Fibroblast of skin of left biceps (primary cell): ENCODE data around the gene ARHGEF11.
A peak's percentile ranks its signal among the peaks of the same experiment; 100 is the strongest.

Source experiments
- DNase-seq, 2 experiments: peaks; one replicate each; pipeline ENCODE4 v3.0.0-alpha.2; 2013; ENCODE audit warnings: low read depth in 2 of 2

ARHGEF11 gene

GRCh38 chr1:156911577-156912298 lies 133.8 kb downstream of the ARHGEF11 start:
- DNase-seq = no peak

DNA sequence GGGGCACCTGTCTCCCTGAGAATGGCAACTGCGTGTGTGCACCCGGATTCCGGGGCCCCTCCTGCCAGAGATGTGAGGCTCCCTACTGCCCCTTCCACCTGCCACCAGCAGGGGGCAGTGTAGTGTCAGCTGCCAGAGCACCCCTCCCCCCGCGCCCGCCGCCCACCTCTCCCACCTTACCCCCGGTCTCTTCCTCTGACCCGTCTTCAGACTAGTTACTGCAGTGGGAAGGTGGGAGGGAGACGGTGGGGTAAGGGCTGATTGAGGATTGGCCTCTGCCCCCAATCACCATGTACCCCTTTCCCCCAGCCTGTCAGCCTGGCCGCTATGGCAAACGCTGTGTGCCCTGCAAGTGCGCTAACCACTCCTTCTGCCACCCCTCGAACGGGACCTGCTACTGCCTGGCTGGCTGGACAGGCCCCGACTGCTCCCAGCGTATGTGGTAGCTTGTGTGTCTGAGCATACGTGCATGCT lies 135.2 kb downstream of the ARHGEF11 start:
- no peak for DNase-seq

DNA sequence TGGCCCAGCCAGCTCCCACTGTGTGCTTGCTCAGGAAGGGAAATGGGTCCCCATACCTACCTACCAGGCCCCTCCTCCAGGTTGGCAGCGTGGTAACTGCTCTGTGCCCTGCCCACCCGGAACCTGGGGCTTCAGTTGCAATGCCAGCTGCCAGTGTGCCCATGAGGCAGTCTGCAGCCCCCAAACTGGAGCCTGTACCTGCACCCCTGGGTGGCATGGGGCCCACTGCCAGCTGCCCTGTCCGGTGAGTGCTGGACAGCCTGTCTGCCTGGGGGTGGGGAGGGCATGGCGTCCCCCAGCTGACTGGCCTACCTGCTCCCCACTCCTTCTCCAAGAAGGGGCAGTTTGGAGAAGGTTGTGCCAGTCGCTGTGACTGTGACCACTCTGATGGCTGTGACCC lies 135.9 kb downstream of the ARHGEF11 start:
- DNase-seq = no peak

GRCh38 chr1:156908955-156909354 lies 136.6 kb downstream of the ARHGEF11 start:
- no peak for DNase-seq

- DNase-seq = no peak
These were observed 137.0 kb downstream of the ARHGEF11 start for GRCh38 chr1:156908541-156908940.

DNA sequence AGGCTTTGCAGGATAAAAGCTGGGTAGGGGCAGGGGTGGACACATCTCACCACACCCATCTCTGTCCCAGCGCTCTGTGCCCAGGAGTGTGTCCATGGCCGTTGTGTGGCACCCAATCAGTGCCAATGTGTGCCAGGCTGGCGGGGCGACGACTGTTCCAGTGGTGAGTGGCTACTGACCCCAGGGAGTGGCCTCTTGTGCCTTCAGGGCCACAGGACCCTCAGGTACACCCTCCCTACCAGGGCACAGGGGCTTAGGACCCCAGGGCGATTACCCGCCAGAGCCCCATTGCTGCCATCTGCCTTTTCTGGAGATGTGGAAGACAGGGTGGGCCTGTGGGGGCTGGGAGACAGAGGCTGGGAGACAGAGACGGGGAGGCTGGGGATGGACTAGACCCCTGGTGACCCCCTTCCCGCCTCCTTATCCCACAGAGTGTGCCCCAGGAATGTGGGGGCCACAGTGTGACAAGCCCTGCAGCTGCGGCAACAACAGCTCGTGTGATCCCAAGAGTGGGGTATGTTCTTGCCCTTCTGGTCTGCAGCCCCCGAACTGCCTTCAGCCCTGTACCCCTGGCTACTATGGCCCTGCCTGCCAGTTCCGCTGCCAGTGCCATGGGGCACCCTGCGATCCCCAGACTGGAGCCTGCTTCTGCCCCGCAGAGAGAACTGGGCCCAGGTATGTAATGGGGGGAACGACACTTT lies 139.2 kb downstream of the ARHGEF11 start:
- no peak for DNase-seq

DNA sequence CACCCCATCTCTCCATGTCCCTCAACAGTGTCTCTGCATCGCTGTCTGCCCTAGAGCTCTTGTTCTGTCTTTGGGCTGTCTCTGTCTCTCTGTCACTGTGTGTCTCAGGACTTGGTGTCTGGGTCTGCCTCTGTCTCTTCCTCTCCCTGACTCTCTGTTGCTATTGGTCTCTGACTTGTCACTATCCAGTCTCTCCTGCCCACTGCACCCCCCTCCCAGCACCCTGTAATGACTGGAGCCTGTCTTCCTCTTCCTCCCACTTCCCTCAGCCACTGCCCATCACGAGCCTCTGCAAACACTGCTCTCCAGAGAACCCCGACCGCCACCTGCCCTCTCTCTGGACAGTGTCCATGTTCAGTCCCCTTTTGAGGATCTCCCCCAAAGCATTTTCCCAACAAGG lies 139.9 kb downstream of the ARHGEF11 start:
- DNase-seq = no peak

DNA sequence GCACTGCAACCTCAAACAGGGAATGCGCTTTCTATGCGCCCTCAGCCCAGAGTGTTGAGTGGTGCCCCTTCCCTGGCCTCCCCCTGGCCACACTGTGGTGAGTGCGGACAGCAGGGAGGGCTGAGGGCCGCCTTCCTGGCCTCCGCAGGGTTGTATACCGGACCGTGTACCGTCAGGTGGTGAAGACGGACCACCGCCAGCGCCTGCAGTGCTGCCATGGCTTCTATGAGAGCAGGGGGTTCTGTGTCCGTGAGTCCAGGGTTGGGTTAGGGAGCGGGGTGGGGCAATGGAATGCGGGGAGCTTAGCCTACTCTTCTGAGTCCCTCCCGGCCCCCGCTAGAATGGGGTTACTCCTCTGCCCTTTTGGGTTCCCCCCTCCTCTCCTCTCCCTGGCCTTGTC lies 140.4 kb downstream of the ARHGEF11 start:
- no peak for DNase-seq

GRCh38 chr1:156904187-156904959 lies 141.2 kb downstream of the ARHGEF11 start:
- no peak for DNase-seq

- DNase-seq = no peak
These were observed 142.0 kb downstream of the ARHGEF11 start for GRCh38 chr1:156903328-156904091.

- DNase-seq = peak; percentile 45 to 50
These were observed 143.3 kb downstream of the ARHGEF11 start for GRCh38 chr1:156901966-156902915.

GRCh38 chr1:156901590-156901900 lies 144.0 kb downstream of the ARHGEF11 start:
- DNase-seq = no peak

DNA sequence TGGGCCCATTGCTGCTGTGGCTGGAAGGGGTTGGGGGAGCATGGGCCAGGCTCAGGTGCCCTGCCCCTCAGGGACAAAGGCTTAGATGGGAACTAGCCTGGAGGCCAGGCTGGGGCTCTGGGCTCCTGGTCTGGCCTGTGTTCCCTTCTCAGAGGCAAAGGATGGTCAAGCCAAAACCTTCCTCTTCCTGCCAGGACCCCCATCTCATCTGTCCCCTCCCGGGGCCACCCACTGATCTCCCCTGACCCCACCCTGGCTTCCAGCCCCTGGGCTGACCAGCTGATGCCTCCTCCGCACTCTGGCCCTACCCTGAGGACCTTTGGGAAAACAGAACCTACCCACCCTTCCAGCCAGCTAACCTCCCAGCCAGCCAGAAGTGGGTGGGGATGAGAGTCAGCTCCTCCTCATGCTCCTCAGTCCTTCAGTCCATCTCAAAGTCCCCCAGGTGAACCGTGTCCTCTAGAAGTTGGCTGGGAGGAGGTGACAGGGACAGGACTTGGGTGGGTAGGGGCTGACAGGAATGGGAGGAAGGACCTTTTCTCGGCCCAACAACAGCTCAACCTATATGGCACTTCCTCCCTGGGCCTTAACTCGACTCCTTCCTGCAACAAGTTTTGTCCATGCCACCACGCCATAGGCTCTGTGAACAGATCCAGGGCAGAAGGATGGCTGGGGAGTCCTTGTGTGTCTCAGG lies 144.5 kb downstream of the ARHGEF11 start:
- no peak for DNase-seq

- DNase-seq = peak; percentile 42 to 45
These were observed 145.4 kb downstream of the ARHGEF11 start for GRCh38 chr1:156899956-156900718.

DNA sequence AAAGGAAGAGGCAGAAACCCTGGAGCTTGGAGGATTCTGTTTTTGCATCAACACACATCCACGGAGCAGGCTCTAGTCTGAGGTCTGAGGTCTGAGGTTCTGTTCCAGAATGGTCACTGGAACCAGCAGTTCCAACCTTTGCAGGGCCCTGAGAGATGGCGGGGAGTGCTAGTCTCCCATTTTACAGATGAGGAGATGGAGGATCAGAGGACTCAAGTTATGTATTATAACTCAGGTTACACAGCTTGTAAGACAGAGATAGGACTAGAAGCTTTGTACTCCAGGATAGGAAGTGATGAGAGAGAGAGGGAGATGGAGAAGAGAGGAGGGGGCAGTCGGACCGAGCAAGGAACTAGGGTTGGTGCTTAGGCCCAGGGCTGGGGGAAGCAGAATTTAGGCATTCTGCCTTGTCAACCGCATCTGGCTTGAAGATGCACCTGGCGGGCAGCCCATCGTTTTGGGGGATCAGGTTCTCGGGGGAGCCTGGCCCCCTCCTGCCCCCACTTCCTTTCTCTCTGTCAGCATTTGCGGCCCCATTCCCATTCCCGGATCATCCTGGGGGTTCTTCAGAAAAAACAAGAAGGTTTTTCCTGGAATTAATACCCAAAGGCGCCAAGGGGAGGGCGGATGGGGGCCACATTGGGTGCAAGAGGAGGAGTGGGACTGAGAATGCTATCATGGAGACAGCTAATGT lies 146.4 kb downstream of the ARHGEF11 start:
- DNase-seq = no peak

- no peak for DNase-seq
These were observed 147.4 kb downstream of the ARHGEF11 start for GRCh38 chr1:156898161-156898566.

- DNase-seq = no peak
These were observed 148.3 kb downstream of the ARHGEF11 start for GRCh38 chr1:156897078-156897825.

- DNase-seq = peak; percentile 67 to 70
These were observed 149.0 kb downstream of the ARHGEF11 start for GRCh38 chr1:156896490-156897033.
